HCT116 (cell line): Measurements from ENCODE around the gene YKT6. TPM values are rescaled to one million over a fixed set of nuclear protein-coding genes. Genes with fewer than 3 reads are reported as not detected.

Source experiments
- ATAC-seq: fragments of 200-7000 bp; cut with Tn5 transposase; 2 replicates; pipeline ENCODE4 v1.9.1; 2020; ENCODE audit warnings: mild to moderate bottlenecking, moderate library complexity
- BruUV-seq: library from RNA; stranded (reverse); fragments of 400-500 nt; replicated peaks from 2 replicates; lab custom pipeline; 2021; lab: Mats Ljungman, UMichigan
- CTCF ChIA-PET: fragments of 300-600 bp; sonication (Branson Sonifier 250); formaldehyde crosslinking; loops from one replicate; lab custom pipeline; 2021; ENCODE audit warnings: antibody characterized with exemption; lab: Charles Lee
- POLR2A ChIA-PET: fragments of 300-600, 350-600 bp; sonication (Branson Sonifier 250); formaldehyde crosslinking; loops from one replicate; lab custom pipeline; 2021; ENCODE audit warnings: antibody characterized with exemption; lab: Charles Lee
- RAD21 ChIA-PET, 2 experiments: fragments of 300-600 bp; sonication (Branson Sonifier 250); formaldehyde crosslinking; loops; one replicate each; lab custom pipeline; 2023; ENCODE audit warnings: low total read pairs in 2 of 2; ENCODE audit not compliant: uncharacterized antibody in 2 of 2, unreplicated experiment in 2 of 2, low non-redundant PET in 1 of 2; lab: Charles Lee
- DNase-seq: peaks from one replicate; pipeline ENCODE4 v3.0.0-alpha.2; 2010; ENCODE audit warnings: low read depth, low spot score
- H2AFZ ChIP-seq: fragments of 200-600 bp; shearing (Covaris generic), sonication (generic); 2 replicates; pipeline ENCODE4 v1.6.1; 2017; ENCODE audit warnings: low read depth, mixed run types, mixed read lengths, antibody characterized with exemption, low read length; ENCODE audit not compliant: poor library complexity, severe bottlenecking
- H3K27ac ChIP-seq: 2 replicates; pipeline ENCODE4 v1.5.1; 2012; ENCODE audit warnings: low read depth, low read length
- H3K27me3 ChIP-seq: fragments of 200-600 bp; sonication (generic); 2 replicates; pipeline ENCODE4 v1.6.1; 2016; ENCODE audit warnings: mixed run types, low read length, mixed read lengths; ENCODE audit not compliant: insufficient read depth
- H3K36me3 ChIP-seq, 2 experiments: fragments of 200-500 bp in 1 of 2; fragments of 200-600 bp in 1 of 2; sonication (Bioruptor generic) in 1 of 2; sonication (generic) in 1 of 2; 2 replicates each; pipeline versions ENCODE4 v1.5.1 to v1.6.1; 2014 to 2016; ENCODE audit warnings: low read length in 2 of 2, inconsistent platforms in 1 of 2, mixed read lengths in 1 of 2, mixed run types in 1 of 2; ENCODE audit not compliant: insufficient read depth in 2 of 2, control insufficient read depth in 1 of 2
- H3K4me1 ChIP-seq, 2 experiments: fragments of 200-600 bp in 1 of 2; sonication (generic) in 1 of 2; 2 replicates each; pipeline versions ENCODE4 v1.5.1 to v1.6.1; 2012 to 2017; ENCODE audit warnings: low read length in 2 of 2, inconsistent platforms in 1 of 2, mild to moderate bottlenecking in 1 of 2, mixed read lengths in 1 of 2, mixed run types in 1 of 2, moderate library complexity in 1 of 2; ENCODE audit not compliant: insufficient read depth in 2 of 2, control insufficient read depth in 1 of 2
- H3K4me2 ChIP-seq: fragments of 200-600 bp; sonication (generic); 2 replicates; pipeline ENCODE4 v1.6.1; 2017; ENCODE audit warnings: mixed run types, low read length, mixed read lengths
- H3K4me3 ChIP-seq, 2 experiments: fragments of 200-600 bp in 1 of 2; sonication (generic) in 1 of 2; replicated peaks in 1 of 2; 2 replicates each; pipeline ENCODE4 v1.5.1; 2011 to 2016; ENCODE audit warnings: low read length in 2 of 2, control low read depth in 1 of 2, low read depth in 1 of 2, mild to moderate bottlenecking in 1 of 2, mixed read lengths in 1 of 2, mixed run types in 1 of 2
- H3K79me2 ChIP-seq: fragments of 200-600 bp; sonication (generic); 2 replicates; pipeline ENCODE4 v1.6.1; 2017; ENCODE audit warnings: mild to moderate bottlenecking, mixed run types, low read length, moderate library complexity, mixed read lengths; ENCODE audit not compliant: insufficient read depth
- H3K9ac ChIP-seq: fragments of 200-600 bp; sonication (generic); 2 replicates; pipeline ENCODE4 v1.6.1; 2016; ENCODE audit warnings: low read length, mixed read lengths
- H3K9me2 ChIP-seq: fragments of 200-600 bp; sonication (generic), shearing (Covaris generic); 2 replicates; pipeline ENCODE4 v1.6.1; 2017; ENCODE audit warnings: mixed run types, mild to moderate bottlenecking, moderate library complexity; ENCODE audit not compliant: insufficient read depth
- H3K9me3 ChIP-seq, 2 experiments: fragments of 200-500 bp in 1 of 2; fragments of 200-600 bp in 1 of 2; sonication (Bioruptor generic) in 1 of 2; sonication (generic) in 1 of 2; 2 replicates each; pipeline ENCODE4 v1.6.1; 2014 to 2017; ENCODE audit warnings: low read length in 2 of 2, mixed read lengths in 2 of 2, inconsistent platforms in 1 of 2, low read depth in 1 of 2, mild to moderate bottlenecking in 1 of 2, mixed run types in 1 of 2, moderate library complexity in 1 of 2; ENCODE audit not compliant: control insufficient read depth in 1 of 2, insufficient read depth in 1 of 2
- H4K20me1 ChIP-seq: fragments of 200-600 bp; sonication (generic), shearing (Covaris generic); 2 replicates; pipeline ENCODE4 v1.6.1; 2017; ENCODE audit warnings: mixed run types, mild to moderate bottlenecking, moderate library complexity; ENCODE audit not compliant: insufficient read depth
- ATF3 ChIP-seq: IDR thresholded peaks from 2 replicates; pipeline ENCODE4 v1.6.1; 2012
- CBX3 ChIP-seq: IDR thresholded peaks from 2 replicates; pipeline ENCODE4 v1.6.1; 2012; ENCODE audit warnings: low read depth
- CTCF ChIP-seq, 3 experiments: fragments of 200-600 bp in 1 of 3; sonication (generic) in 1 of 3; IDR thresholded peaks in 2 of 3; conservative IDR thresholded peaks in 1 of 3; 2 replicates each; pipeline ENCODE4 v1.5.1; 2012 to 2017; ENCODE audit warnings: low read depth in 2 of 3, low read length in 2 of 3, antibody characterized with exemption in 1 of 3, borderline replicate concordance in 1 of 3, control low read depth in 1 of 3, mild to moderate bottlenecking in 1 of 3, mixed read lengths in 1 of 3, mixed run types in 1 of 3, moderate library complexity in 1 of 3; ENCODE audit not compliant: insufficient read depth in 1 of 3
- EGR1 ChIP-seq: IDR thresholded peaks from 2 replicates; pipeline ENCODE4 v1.6.1; 2012; ENCODE audit warnings: low read depth
- ELF1 ChIP-seq: IDR thresholded peaks from 2 replicates; pipeline ENCODE4 v1.6.1; 2012; ENCODE audit warnings: low read depth, borderline replicate concordance
- EZH2 ChIP-seq: fragments of 200-600 bp; sonication (generic); IDR thresholded peaks from 2 replicates; pipeline ENCODE4 v1.6.1; 2017; ENCODE audit warnings: antibody characterized with exemption, mixed run types
- EZH2phosphoT487 ChIP-seq: fragments of 200-600 bp; IDR thresholded peaks from 2 replicates; pipeline ENCODE4 v1.6.1; 2018; ENCODE audit warnings: antibody characterized with exemption, borderline replicate concordance
- FOSL1 ChIP-seq: IDR thresholded peaks from 2 replicates; pipeline ENCODE4 v1.6.1; 2012; ENCODE audit warnings: low read depth
- JUND ChIP-seq: IDR thresholded peaks from 2 replicates; pipeline ENCODE4 v1.6.1; 2012
- MAX ChIP-seq: IDR thresholded peaks from 2 replicates; pipeline ENCODE4 v1.6.1; 2012
- POLR2AphosphoS5 ChIP-seq: IDR thresholded peaks from 2 replicates; pipeline ENCODE4 v1.6.1; 2011; ENCODE audit warnings: mild to moderate bottlenecking, low read depth, low read length, moderate library complexity
- RAD21 ChIP-seq: IDR thresholded peaks from 2 replicates; pipeline ENCODE4 v1.6.1; 2012; ENCODE audit warnings: low read depth, mild to moderate bottlenecking
- REST ChIP-seq: IDR thresholded peaks from 2 replicates; pipeline ENCODE4 v1.6.1; 2012; ENCODE audit warnings: low read depth
- SP1 ChIP-seq: IDR thresholded peaks from 2 replicates; pipeline ENCODE4 v1.6.1; 2012; ENCODE audit warnings: low read depth
- SRF ChIP-seq: IDR thresholded peaks from 2 replicates; pipeline ENCODE4 v1.6.1; 2012; ENCODE audit warnings: low read depth
- YY1 ChIP-seq: IDR thresholded peaks from 2 replicates; pipeline ENCODE4 v1.6.1; 2011; ENCODE audit warnings: low read length, low read depth, moderate library complexity, mild to moderate bottlenecking; ENCODE audit not compliant: insufficient replicate concordance; ENCODE audit errors: extremely low read depth
- ZBTB33 ChIP-seq: IDR thresholded peaks from 2 replicates; pipeline ENCODE4 v1.6.1; 2011; ENCODE audit warnings: mild to moderate bottlenecking, low read length, moderate library complexity; ENCODE audit not compliant: insufficient replicate concordance; ENCODE audit errors: extremely low read depth
- ZFX ChIP-seq: fragments of 450-650 bp; IDR thresholded peaks from 2 replicates; pipeline ENCODE4 v1.6.1; 2017
- ZNF274 ChIP-seq: fragments of 200-500 bp; sonication (Bioruptor generic); IDR thresholded peaks from 2 replicates; pipeline ENCODE4 v1.6.1; 2014; ENCODE audit warnings: mild to moderate bottlenecking, low read depth, low read length, inconsistent platforms
- intact Hi-C: fragments of 100-400 bp; cut with micrococcal nuclease; formaldehyde crosslinking; loops from 2 replicates; pipeline ENCODE4 v1.10.0; 2022
- total RNA-seq: library from RNA; stranded (reverse); gene quantifications from one replicate; pipeline ENCODE4 v1.2.1, GENCODE V29; 2021; ENCODE audit not compliant: unreplicated experiment

The YKT6 gene
- total RNA-seq, 1 experiment from 2014 or later = 84.8 TPM

- Histone ChIP-seq H3K9me3 (no peaks in the 10 kb centered on the region), H3K4me2 (no peak overlapping the region), H3K27me3 (0 out of 2 replicates have a peak, but pooled peaks cover 5% of the 10 kb centered on the region), H3K9ac (no peak overlapping the region), H3K36me3 (no peaks in the 10 kb centered on the region), H3K79me2 (no peaks in the 10 kb centered on the region), H2AFZ (no peak overlapping the region), H3K27ac (no peak overlapping the region), H3K4me3 (no peak overlapping the region), H3K9me2 (no peaks in the 10 kb centered on the region), H3K4me1 (peaks cover 10 to 11% of the 10 kb centered on the region in 2 experiments), H4K20me1 (no peaks in the 10 kb centered on the region)
- ATAC-seq (no peak), DNase-seq (no peak)
- POLR2A ChIA-PET = no interaction called here
- intact Hi-C loops = no loop called here
- CTCF ChIA-PET = no interaction called here
- no TSS peak for BruUV-seq
- RAD21 ChIA-PET = no interaction called here
- TF ChIP-seq ZBTB33 (no peak), CTCF (IDR thresholded peaks at IDR 0.05 in 2 of 3, conservative IDR thresholded peaks at IDR 0.05 in 1 of 3; ENCODE audit: borderline replicate concordance in 1 of 3, insufficient read depth in 1 of 3, low read depth in 2 of 3, low read length in 2 of 3) (no peak), ZNF274 (no peak), SP1 (no peak), FOSL1 (no peak), EGR1 (no peak), MAX (no peak), EZH2phosphoT487 (no peak), EZH2 (no peak), ELF1 (no peak), RAD21 (no peak), ZFX (no peak), JUND (no peak), SRF (no peak), YY1 (no peak), POLR2AphosphoS5 (no peak), ATF3 (no peak), CBX3 (no peak), REST (no peak)
These were observed 26.7 kb upstream of the YKT6 start for GRCh38 chr7:44173911-44174693.
